Caki2 (cell line): Measurements from ENCODE around the gene PSME4. TPM values are rescaled to one million over a fixed set of nuclear protein-coding genes. Genes with fewer than 3 reads are reported as not detected.

Experiments
- DNase-seq: peaks from one replicate; pipeline ENCODE4 v3.0.0-alpha.2; 2015; ENCODE audit warnings: low read depth
- in situ Hi-C: cut with HindIII; loops from 2 replicates; pipeline ENCODE4 v1.10.0; 2016; ENCODE audit warnings: low sequenced_read_pairs, low pct_unique_long_range_greater_than_20kb, mixed read lengths
- total RNA-seq: library from RNA; depleted of rRNA; stranded (reverse); fragments of >200 nt; shearing (Covaris generic); gene quantifications from 2 replicates; pipeline ENCODE4 v1.2.3, GENCODE V29; 2014; ENCODE audit warnings: low replicate concordance

The PSME4 gene
- total RNA-seq, 1 experiment from 2014 or later: 13.0 TPM

GRCh38 chr2:53911434-53912189, 59.2 kb downstream of the PSME4 start:
- no peak for DNase-seq
- in situ Hi-C loops: no loop called here

GRCh38 chr2:53907582-53907981, 63.2 kb downstream of the PSME4 start:
- in situ Hi-C loops: no loop called here
- no peak for DNase-seq

GRCh38 chr2:53905396-53905795, 65.4 kb downstream of the PSME4 start:
- no peak for DNase-seq
- in situ Hi-C loops: no loop called here

- DNase-seq: no peak
- in situ Hi-C loops: no loop called here
Measured at GRCh38 chr2:53903011-53903410, 67.8 kb downstream of the PSME4 start.

- in situ Hi-C loops: no loop called here
- no peak for DNase-seq
Measured at GRCh38 chr2:53901192-53901591, 69.6 kb downstream of the PSME4 start.

GRCh38 chr2:53896864-53897263, 73.9 kb downstream of the PSME4 start:
- no peak for DNase-seq
- in situ Hi-C loops: no loop called here

GRCh38 chr2:53886406-53887280, 84.2 kb downstream of the PSME4 start:
- in situ Hi-C loops: no loop called here
- no peak for DNase-seq

GRCh38 chr2:53884883-53885282, 85.9 kb downstream of the PSME4 start:
- in situ Hi-C loops: no loop called here
- DNase-seq: no peak

GRCh38 chr2:53881986-53882385, 88.8 kb downstream of the PSME4 start:
- in situ Hi-C loops: no loop called here
- no peak for DNase-seq

- in situ Hi-C loops: no loop called here
- DNase-seq: no peak
Measured at GRCh38 chr2:53881360-53881759, 89.4 kb downstream of the PSME4 start.

GRCh38 chr2:53880756-53881155, 90.0 kb downstream of the PSME4 start:
- in situ Hi-C loops: no loop called here
- no peak for DNase-seq

- no peak for DNase-seq
- in situ Hi-C loops: no loop called here
Measured at GRCh38 chr2:53877556-53877955, 93.2 kb downstream of the PSME4 start.

GRCh38 chr2:53877112-53877511, 93.7 kb downstream of the PSME4 start:
- in situ Hi-C loops: no loop called here
- no peak for DNase-seq

GRCh38 chr2:53874401-53874950, 96.3 kb downstream of the PSME4 start:
- in situ Hi-C loops: no loop called here
- no peak for DNase-seq

- no peak for DNase-seq
- in situ Hi-C loops: no loop called here
Measured at GRCh38 chr2:53867773-53868172, 103.0 kb downstream of the PSME4 start.

GRCh38 chr2:53867169-53867568, 103.6 kb downstream of the PSME4 start:
- no peak for DNase-seq
- in situ Hi-C loops: no loop called here

- no peak for DNase-seq
- in situ Hi-C loops: no loop called here
Measured at GRCh38 chr2:53865962-53866361, 104.8 kb downstream of the PSME4 start.

- DNase-seq: no peak
- in situ Hi-C loops: no loop called here
Measured at GRCh38 chr2:53865264-53865663, 105.5 kb downstream of the PSME4 start.

- in situ Hi-C loops: no loop called here
- DNase-seq: no peak
Measured at GRCh38 chr2:53863538-53864227, 107.1 kb downstream of the PSME4 start.
